H1 (cell line): ENCODE data around the gene TRIM7. TPM values are rescaled to one million over a fixed set of nuclear protein-coding genes. Genes with fewer than 3 reads are reported as not detected.

Experiments
- CTCF ChIA-PET: fragments of 300-600 bp; sonication (Branson Sonifier 250); formaldehyde crosslinking; loops from one replicate; lab custom pipeline; 2021; ENCODE audit not compliant: partially characterized antibody; lab: Charles Lee
- POLR2A ChIA-PET: fragments of 300-600 bp; sonication (Branson Sonifier 250); formaldehyde crosslinking; loops from one replicate; lab custom pipeline; 2021; ENCODE audit warnings: inconsistent platforms; ENCODE audit not compliant: partially characterized antibody; lab: Charles Lee
- DNase-seq, 2 experiments: peaks; one replicate each; pipeline versions ENCODE4 v3.0.0 to v3.0.0-alpha.2; 2010 to 2022; ENCODE audit warnings: low spot score in 2 of 2, low read depth in 1 of 2, mixed read lengths in 1 of 2
- FAIRE-seq: peaks from 2 replicates; lab custom pipeline; 2011; peaks lifted over from hg19 to GRCh38; lab: Jason Lieb, UNC
- H2AFZ ChIP-seq: 2 replicates; pipeline ENCODE4 v1.8.1; 2012; ENCODE audit warnings: low read length, inconsistent platforms
- H2AK5ac ChIP-seq: 2 replicates; pipeline ENCODE4 v1.6.1; 2013; ENCODE audit warnings: low read depth, low read length
- H2BK120ac ChIP-seq: replicated peaks from 2 replicates; pipeline ENCODE3; 2013; ENCODE audit warnings: low read depth, low read length, inconsistent platforms
- H2BK12ac ChIP-seq: 2 replicates; pipeline ENCODE4 v1.6.1; 2013; ENCODE audit warnings: low read depth, low read length
- H2BK15ac ChIP-seq: 2 replicates; pipeline ENCODE4 v1.6.1; 2013; ENCODE audit warnings: low read length
- H2BK20ac ChIP-seq: 2 replicates; pipeline ENCODE4 v1.6.1; 2013; ENCODE audit warnings: low read length
- H2BK5ac ChIP-seq: 2 replicates; pipeline ENCODE4 v1.6.1; 2013; ENCODE audit warnings: low read depth, low read length
- H3K14ac ChIP-seq: 2 replicates; pipeline ENCODE4 v1.6.1; 2013; ENCODE audit warnings: inconsistent platforms; ENCODE audit not compliant: insufficient read length
- H3K18ac ChIP-seq: 2 replicates; pipeline ENCODE4 v1.6.1; 2013; ENCODE audit warnings: low read length; ENCODE audit errors: extremely low read depth
- H3K23ac ChIP-seq: 2 replicates; pipeline ENCODE4 v1.6.1; 2013; ENCODE audit warnings: inconsistent platforms; ENCODE audit not compliant: insufficient read length
- H3K23me2 ChIP-seq: 2 replicates; pipeline ENCODE4 v1.6.1; 2013; ENCODE audit warnings: low read depth, low read length
- H3K27ac ChIP-seq: 2 replicates; pipeline ENCODE4 v1.6.1; 2011; ENCODE audit warnings: low read depth, low read length, inconsistent platforms
- H3K27me3 ChIP-seq, 4 experiments: replicated peaks in 1 of 4; 1 replicate in 1 of 4; 2 replicates in 3 of 4; pipeline versions ENCODE4 v1.6.1 to v1.8.1; 2011 to 2013; ENCODE audit warnings: low read length in 3 of 4, mild to moderate bottlenecking in 3 of 4, inconsistent platforms in 2 of 4, mixed read lengths in 2 of 4, moderate library complexity in 1 of 4; ENCODE audit not compliant: control insufficient read depth in 3 of 4, insufficient read depth in 3 of 4; ENCODE audit errors: extremely low read depth in 1 of 4
- H3K36me3 ChIP-seq, 4 experiments: 2 replicates each; pipeline versions ENCODE4 v1.6.1 to v1.8.1; 2011 to 2013; ENCODE audit warnings: mild to moderate bottlenecking in 4 of 4, low read length in 3 of 4, moderate library complexity in 2 of 4, control low read depth in 1 of 4, inconsistent platforms in 1 of 4; ENCODE audit not compliant: insufficient read depth in 4 of 4, control insufficient read depth in 2 of 4
- H3K4ac ChIP-seq: replicated peaks from 2 replicates; pipeline ENCODE3; 2013; ENCODE audit warnings: low read length, low read depth, mixed read lengths, inconsistent platforms; ENCODE audit not compliant: insufficient read length
- H3K4me1 ChIP-seq, 4 experiments: replicated peaks in 1 of 4; 1 replicate in 1 of 4; 2 replicates in 3 of 4; pipeline versions ENCODE4 v1.6.1 to v1.8.1; 2011 to 2013; ENCODE audit warnings: low read length in 3 of 4, inconsistent platforms in 2 of 4, mixed read lengths in 1 of 4; ENCODE audit not compliant: insufficient read depth in 4 of 4, control insufficient read depth in 3 of 4
- H3K4me2 ChIP-seq, 2 experiments: 2 replicates each; pipeline versions ENCODE4 v1.6.1 to v1.8.1; 2011 to 2013; ENCODE audit warnings: low read depth in 2 of 2, low read length in 2 of 2, control low read depth in 1 of 2, inconsistent platforms in 1 of 2, mild to moderate bottlenecking in 1 of 2; ENCODE audit not compliant: insufficient read depth in 1 of 2
- H3K4me3 ChIP-seq, 4 experiments: fragments of 200-600, 300-600 bp in 1 of 4; sonication (generic), shearing (Covaris generic), sonication (Bioruptor Twin) in 1 of 4; 2 replicates each; pipeline versions ENCODE4 v1.5.1 to v1.8.1; 2011 to 2016; ENCODE audit warnings: low read length in 4 of 4, low read depth in 3 of 4, control low read depth in 2 of 4, inconsistent platforms in 2 of 4, mild to moderate bottlenecking in 2 of 4, mixed read lengths in 1 of 4, moderate library complexity in 1 of 4; ENCODE audit not compliant: insufficient read depth in 2 of 4; ENCODE audit errors: extremely low read depth in 1 of 4
- H3K56ac ChIP-seq: replicated peaks from 2 replicates; pipeline ENCODE3; 2013; ENCODE audit warnings: low read depth, mild to moderate bottlenecking, mixed read lengths, low read length, inconsistent platforms; ENCODE audit not compliant: insufficient read length
- H3K79me1 ChIP-seq: 2 replicates; pipeline ENCODE4 v1.6.1; 2013; ENCODE audit warnings: low read depth, low read length, control low read depth
- H3K79me2 ChIP-seq, 2 experiments: 2 replicates each; pipeline versions ENCODE4 v1.6.1 to v1.8.1; 2012 to 2013; ENCODE audit warnings: low read length in 2 of 2, mild to moderate bottlenecking in 2 of 2, inconsistent platforms in 1 of 2; ENCODE audit not compliant: insufficient read depth in 2 of 2, control insufficient read depth in 1 of 2
- H3K9ac ChIP-seq, 4 experiments: replicated peaks in 1 of 4; 1 replicate in 1 of 4; 2 replicates in 3 of 4; pipeline versions ENCODE4 v1.6.1 to v1.8.1; 2011 to 2013; ENCODE audit warnings: low read depth in 3 of 4, low read length in 3 of 4, control low read depth in 2 of 4, mild to moderate bottlenecking in 2 of 4, moderate library complexity in 2 of 4, inconsistent platforms in 1 of 4; ENCODE audit errors: extremely low read depth in 1 of 4
- H3K9me3 ChIP-seq, 2 experiments: 2 replicates each; pipeline versions ENCODE4 v1.6.1 to v1.8.1; 2012 to 2013; ENCODE audit warnings: mild to moderate bottlenecking in 2 of 2, moderate library complexity in 2 of 2, control low read depth in 1 of 2, inconsistent platforms in 1 of 2, low read depth in 1 of 2, low read length in 1 of 2, mixed read lengths in 1 of 2; ENCODE audit not compliant: insufficient read depth in 2 of 2
- H4K20me1 ChIP-seq, 2 experiments: replicated peaks in 1 of 2; 2 replicates each; pipeline versions ENCODE3 to v1.8.1; 2011 to 2013; ENCODE audit warnings: inconsistent platforms in 2 of 2, low read length in 2 of 2, mild to moderate bottlenecking in 1 of 2; ENCODE audit not compliant: insufficient read depth in 2 of 2, control insufficient read depth in 1 of 2
- H4K5ac ChIP-seq: 2 replicates; pipeline ENCODE4 v1.6.1; 2013; ENCODE audit warnings: low read length, low read depth, mixed read lengths, inconsistent platforms; ENCODE audit not compliant: insufficient read length
- H4K8ac ChIP-seq: 2 replicates; pipeline ENCODE4 v1.8.0; 2013; ENCODE audit warnings: mild to moderate bottlenecking, moderate library complexity, low read length, inconsistent platforms; ENCODE audit not compliant: insufficient read depth; ENCODE audit errors: extremely low read depth
- H4K91ac ChIP-seq: replicated peaks from 2 replicates; pipeline ENCODE3; 2013; ENCODE audit warnings: low read length, mixed read lengths, inconsistent platforms; ENCODE audit not compliant: insufficient read length
- RNF2 ChIP-seq: fragments of 200-900, 300-1000 bp; sonication (generic); IDR thresholded peaks from 2 replicates; pipeline ENCODE4 v1.7.1; 2016; ENCODE audit warnings: borderline replicate concordance, low read depth, mild to moderate bottlenecking, antibody characterized with exemption, low read length; ENCODE audit not compliant: poor library complexity, severe bottlenecking; ENCODE audit errors: missing control alignments
- SRF ChIP-seq: IDR thresholded peaks from 2 replicates; pipeline ENCODE4 v1.6.1; 2011; ENCODE audit warnings: mild to moderate bottlenecking, low read depth, low read length, moderate library complexity
- WGBS, 2 experiments: shearing (Covaris generic) in 1 of 2; methylation state at CpG; one replicate each; pipeline versions ENCODE4 v1.1.6 to v1.1.7; 2013 to 2015; ENCODE audit warnings: low lambda C conversion rate in 2 of 2, mixed read lengths in 2 of 2, inconsistent platforms in 1 of 2, low coverage in 1 of 2, missing lambda C conversion rate in 1 of 2; ENCODE audit not compliant: insufficient replicate concordance in 2 of 2, insufficient coverage in 1 of 2, insufficient read length in 1 of 2; ENCODE audit errors: extremely low coverage in 1 of 2, missing lambda C conversion rate in 1 of 2; 5-methylcytosine and 5-hydroxymethylcytosine counted together
- polyA plus RNA-seq, 7 experiments: library from polyadenylated mRNA; depleted of rRNA in 3 of 7; stranded (reverse) in 5 of 7; unstranded in 2 of 7; fragments of >200 nt in 5 of 7; fragments of 200-250 nt in 2 of 7; gene quantifications; 1 replicate in 5 of 7; 2 replicates in 1 of 7; 4 replicates in 1 of 7; pipeline versions ENCODE4 v1.2.1 to v1.2.3, GENCODE V29; 2011 to 2013; ENCODE audit warnings: missing spikeins in 2 of 7, mixed read lengths in 2 of 7
- total RNA-seq: library from RNA; stranded (reverse); fragmentation: NEBNext Ultra II Directional; extraction: Animal tissue kit (Norgen Biotek cat#: 25700); gene quantifications from 2 replicates; pipeline ENCODE4 v1.2.1, GENCODE V29; 2021

The TRIM7 gene
- total and polyA plus RNA-seq, 2 of the 8 experiments (the other 6 are each of a cell fraction or from before 2014, with no cell fraction given): 0.36 to 0.47 TPM

- no peak overlapping the region for H3K9ac ChIP-seq
- no peak for FAIRE-seq
- H2AK5ac ChIP-seq: no peak overlapping the region
- no peak overlapping the region for H3K14ac ChIP-seq
- H2BK15ac ChIP-seq: no peak overlapping the region
- no peak overlapping the region for H3K18ac ChIP-seq
- H3K4me1 ChIP-seq: peaks cover 0 to 3% (median 0%) of the 10 kb centered on the region in 4 experiments; a peak in 3 of 7 replicates
- H4K91ac ChIP-seq: no peak overlapping the region
- H3K36me3 ChIP-seq: no peaks in the 10 kb centered on the region
- H2BK5ac ChIP-seq: no peak overlapping the region
- H3K79me1 ChIP-seq: no peaks in the 10 kb centered on the region
- no peak overlapping the region for H4K5ac ChIP-seq
- H3K79me2 ChIP-seq: no peaks in the 10 kb centered on the region
- H3K4me2 ChIP-seq: peak overlapping the region; percentile 95 to 98; a peak in 3 of 4 replicates
- ChIA-PET CTCF (interaction anchor here (0.5 to 1.7 kb wide), 8 partner anchors 9 to 116 kb away, joined by 3 to 7 read pairs (median 4); no protein-coding TSS in a partner anchor), POLR2A (interaction anchor here (0.6 to 1.5 kb wide), 4 partner anchors 14 to 110 kb away, joined by 3 to 6 read pairs (median 4); no protein-coding TSS in a partner anchor)
- H2BK20ac ChIP-seq: no peak overlapping the region
- no peak for TF ChIP-seq SRF
- TF ChIP-seq RNF2: peak; percentile 9
- no peak overlapping the region for H2BK120ac ChIP-seq
- H3K4ac ChIP-seq: no peak overlapping the region
- no peak overlapping the region for H3K23ac ChIP-seq
- H2AFZ ChIP-seq: no peak overlapping the region
- no peak overlapping the region for H3K27ac ChIP-seq
- H4K20me1 ChIP-seq: no peaks in the 10 kb centered on the region
- H4K8ac ChIP-seq: no peak overlapping the region
- no peak for DNase-seq
- H2BK12ac ChIP-seq: no peak overlapping the region
- no peaks in the 10 kb centered on the region for H3K9me3 ChIP-seq
- no peak overlapping the region for H3K56ac ChIP-seq
- peak overlapping the region in 1 of 4 experiments; percentile 73; a peak in 3 of 8 replicates for H3K4me3 ChIP-seq
- H3K27me3 ChIP-seq: peaks cover 6 to 35% (median 25%) of the 10 kb centered on the region in 4 experiments; a peak in 6 of 7 replicates
- 78% methylated on average over 6 of the region's 6 CpGs; no CpG with 5 or more reads in 1 of the 2 experiments for WGBS, 2 experiments
- peaks cover 19% of the 10 kb centered on the region for H3K23me2 ChIP-seq
Observed at GRCh38 chr5:181170996-181171395, 34.0 kb downstream of the TRIM7 start.
